ENCODE measurements around the gene RPA3.

- TF ChIP-seq CTCF (optimal IDR thresholded peaks at IDR 0.05 in 1 of 3, IDR thresholded peaks at IDR 0.05 in 1 of 3, conservative IDR thresholded peaks at IDR 0.05 in 1 of 3; ENCODE audit: extremely low read depth in 1 of 3, insufficient read depth in 2 of 3, low read length in 3 of 3) (no peak), EZH2 (IDR thresholded peaks at IDR 0.05; ENCODE audit: low read length) (no peak)
Observed at GRCh38 chr7:7686811-7687508, 31.4 kb downstream of the RPA3 start.
